ENCODE data around the gene PEX5L. TPM values are rescaled to one million over a fixed set of nuclear protein-coding genes. Genes with fewer than 3 reads are reported as not detected.

PEX5L gene
- total and polyA plus RNA-seq, 8 donors = 1.1 to 30.2 (median 8.6) TPM

GRCh38 chr3:179876440-179876839 is 160.3 kb downstream of the PEX5L start:
- Histone ChIP-seq H3K4me1 (no peaks in the 10 kb centered on the region), H3K27ac (no peak overlapping the region), H3K27me3 (no peaks in the 10 kb centered on the region), H3K9me3 (no peaks in the 10 kb centered on the region), H3K4me3 (no peak overlapping the region), H3K36me3 (no peaks in the 10 kb centered on the region)
- DNase-seq = no peak
- TF ChIP-seq, protein P1, sequence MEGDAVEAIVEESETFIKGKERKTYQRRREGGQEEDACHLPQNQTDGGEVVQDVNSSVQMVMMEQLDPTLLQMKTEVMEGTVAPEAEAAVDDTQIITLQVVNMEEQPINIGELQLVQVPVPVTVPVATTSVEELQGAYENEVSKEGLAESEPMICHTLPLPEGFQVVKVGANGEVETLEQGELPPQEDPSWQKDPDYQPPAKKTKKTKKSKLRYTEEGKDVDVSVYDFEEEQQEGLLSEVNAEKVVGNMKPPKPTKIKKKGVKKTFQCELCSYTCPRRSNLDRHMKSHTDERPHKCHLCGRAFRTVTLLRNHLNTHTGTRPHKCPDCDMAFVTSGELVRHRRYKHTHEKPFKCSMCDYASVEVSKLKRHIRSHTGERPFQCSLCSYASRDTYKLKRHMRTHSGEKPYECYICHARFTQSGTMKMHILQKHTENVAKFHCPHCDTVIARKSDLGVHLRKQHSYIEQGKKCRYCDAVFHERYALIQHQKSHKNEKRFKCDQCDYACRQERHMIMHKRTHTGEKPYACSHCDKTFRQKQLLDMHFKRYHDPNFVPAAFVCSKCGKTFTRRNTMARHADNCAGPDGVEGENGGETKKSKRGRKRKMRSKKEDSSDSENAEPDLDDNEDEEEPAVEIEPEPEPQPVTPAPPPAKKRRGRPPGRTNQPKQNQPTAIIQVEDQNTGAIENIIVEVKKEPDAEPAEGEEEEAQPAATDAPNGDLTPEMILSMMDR (IDR thresholded peaks at IDR 0.05) = no peak
- WGBS, 2 donors = 88 to 91% methylated on average over 3 of the region's 3 CpGs
- intact Hi-C loops (cut with DNase I) = no loop called here
- ATAC-seq = no peak
- FAIRE-seq = no peak

- ATAC-seq (no peak), DNase-seq (no peak), FAIRE-seq (no peak)
- no peaks in the 10 kb centered on the region for H3K27me3 ChIP-seq
- whole genome bisulfite sequencing, 2 donors = 74 to 75% methylated on average over 5 of the region's 5 CpGs
- no peaks in the 10 kb centered on the region for H3K9me3 ChIP-seq
- intact Hi-C loops (cut with DNase I) = no loop called here
- TF ChIP-seq, protein P1 (IDR thresholded peaks at IDR 0.05) = no peak
- H3K4me1 ChIP-seq = no peaks in the 10 kb centered on the region
- H3K4me3 ChIP-seq = no peak overlapping the region
- H3K27ac ChIP-seq = no peak overlapping the region
- no peaks in the 10 kb centered on the region for H3K36me3 ChIP-seq
These were observed 163.9 kb downstream of the PEX5L start for GRCh38 chr3:179872842-179873241.

GRCh38 chr3:179871782-179872181 is 165.0 kb downstream of the PEX5L start:
- DNase-seq (no peak), FAIRE-seq (no peak), ATAC-seq (no peak)
- 81 to 85% methylated on average over 4 of the region's 4 CpGs for WGBS, 2 donors
- Histone ChIP-seq H3K36me3 (no peaks in the 10 kb centered on the region), H3K9me3 (no peaks in the 10 kb centered on the region), H3K27ac (no peak overlapping the region), H3K4me3 (no peak overlapping the region), H3K27me3 (no peaks in the 10 kb centered on the region), H3K4me1 (no peaks in the 10 kb centered on the region)
- intact Hi-C loops (cut with DNase I) = no loop called here
- TF ChIP-seq, protein P1 (IDR thresholded peaks at IDR 0.05) = no peak

DNA sequence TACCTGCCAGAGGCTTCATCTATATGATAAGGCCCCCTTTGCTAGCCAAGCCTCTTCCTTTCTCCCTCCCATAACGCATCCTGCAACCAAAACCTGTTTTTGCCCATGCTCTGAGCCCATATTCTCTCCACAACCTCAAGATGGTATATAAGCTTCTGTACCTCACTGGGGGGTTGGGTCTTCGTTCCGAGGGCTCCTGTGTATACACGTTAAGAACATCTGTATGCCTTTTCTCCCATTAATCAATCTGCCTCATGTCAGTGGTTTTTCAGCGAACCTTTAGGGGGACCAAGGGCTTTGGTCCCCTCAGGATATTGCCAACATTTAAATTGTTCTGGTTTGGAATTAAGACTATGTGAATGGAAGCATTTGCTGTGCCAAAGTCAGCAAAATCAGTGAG is 168.0 kb downstream of the PEX5L start:
- no peaks in the 10 kb centered on the region for H3K27me3 ChIP-seq
- DNase-seq (no peak), FAIRE-seq (no peak), ATAC-seq (no peak)
- 69 to 79% methylated on average over 5 of the region's 5 CpGs for WGBS, 2 donors
- no peak overlapping the region for H3K27ac ChIP-seq
- H3K4me1 ChIP-seq = no peaks in the 10 kb centered on the region
- intact Hi-C loops (cut with DNase I) = no loop called here
- H3K36me3 ChIP-seq = no peaks in the 10 kb centered on the region
- H3K4me3 ChIP-seq = no peak overlapping the region
- TF ChIP-seq, protein P1 (IDR thresholded peaks at IDR 0.05) = no peak
- H3K9me3 ChIP-seq = no peaks in the 10 kb centered on the region

- Histone ChIP-seq H3K9me3 (no peaks in the 10 kb centered on the region), H3K27me3 (no peaks in the 10 kb centered on the region), H3K27ac (no peak overlapping the region), H3K4me3 (no peak overlapping the region), H3K36me3 (no peaks in the 10 kb centered on the region), H3K4me1 (no peaks in the 10 kb centered on the region)
- intact Hi-C loops (cut with DNase I) = no loop called here
- DNase-seq (no peak), FAIRE-seq (no peak), ATAC-seq (no peak)
- WGBS, 2 donors = 90 to 98% methylated on average over 1 of the region's 1 CpG
- TF ChIP-seq, protein P1 (IDR thresholded peaks at IDR 0.05) = no peak
These were observed 168.8 kb downstream of the PEX5L start for GRCh38 chr3:179867961-179868360.

Data from pancreas (tissue), 10 donors.